SK-N-SH (cell line): Measurements from ENCODE around the gene CCDC174.

Source experiments
- CHD2 ChIP-seq: fragments of 150-350 bp; IDR thresholded peaks from 2 replicates; pipeline ENCODE4 v1.6.1; 2018; ENCODE audit warnings: low read length; ENCODE audit not compliant: partially characterized antibody
- EP300 ChIP-seq, 2 experiments: IDR thresholded peaks; 2 replicates each; pipeline versions ENCODE4 v1.4.0 to v1.6.1; 2012; ENCODE audit warnings: borderline replicate concordance in 1 of 2, low read depth in 1 of 2, low read length in 1 of 2
- EZH2phosphoT487 ChIP-seq: fragments of 200-600 bp; sonication (generic); IDR thresholded peaks from 2 replicates; pipeline ENCODE4 v1.6.1; 2017; ENCODE audit warnings: low read depth, mixed run types, mild to moderate bottlenecking, antibody characterized with exemption, moderate library complexity, borderline replicate concordance
- GABPA ChIP-seq: IDR thresholded peaks from 2 replicates; pipeline ENCODE4 v1.4.0; 2012; ENCODE audit warnings: low read depth, mild to moderate bottlenecking
- NFIC ChIP-seq: IDR thresholded peaks from 2 replicates; pipeline ENCODE4 v1.4.0; 2012; ENCODE audit warnings: borderline replicate concordance
- POLR2AphosphoS5 ChIP-seq: IDR thresholded peaks from 2 replicates; pipeline ENCODE4 v1.6.1; 2012; ENCODE audit warnings: low read depth, low read length
- RCOR1 ChIP-seq: fragments of 150-350 bp; IDR thresholded peaks from 2 replicates; pipeline ENCODE4 v1.6.1; 2017; ENCODE audit warnings: antibody characterized with exemption, low read length
- YY1 ChIP-seq: IDR thresholded peaks from 2 replicates; pipeline ENCODE4 v1.4.0; 2012; ENCODE audit warnings: low read depth, mild to moderate bottlenecking
- TF ChIP-seq, protein P1 (sequence below): fragments of 200-600 bp; sonication (generic); IDR thresholded peaks from 2 replicates; pipeline ENCODE4 v1.6.1; 2017; ENCODE audit warnings: antibody characterized with exemption, mild to moderate bottlenecking, moderate library complexity
- TF ChIP-seq, protein P2 (sequence below): IDR thresholded peaks from 2 replicates; pipeline ENCODE4 v1.6.1; 2012; ENCODE audit warnings: mild to moderate bottlenecking, low read depth, low read length, moderate library complexity
- TF ChIP-seq, protein P3 (sequence below): fragments of 150-350 bp; IDR thresholded peaks from 2 replicates; pipeline ENCODE4 v1.6.1; 2017; ENCODE audit warnings: antibody characterized with exemption, low read length, low read depth, borderline replicate concordance

DNA sequence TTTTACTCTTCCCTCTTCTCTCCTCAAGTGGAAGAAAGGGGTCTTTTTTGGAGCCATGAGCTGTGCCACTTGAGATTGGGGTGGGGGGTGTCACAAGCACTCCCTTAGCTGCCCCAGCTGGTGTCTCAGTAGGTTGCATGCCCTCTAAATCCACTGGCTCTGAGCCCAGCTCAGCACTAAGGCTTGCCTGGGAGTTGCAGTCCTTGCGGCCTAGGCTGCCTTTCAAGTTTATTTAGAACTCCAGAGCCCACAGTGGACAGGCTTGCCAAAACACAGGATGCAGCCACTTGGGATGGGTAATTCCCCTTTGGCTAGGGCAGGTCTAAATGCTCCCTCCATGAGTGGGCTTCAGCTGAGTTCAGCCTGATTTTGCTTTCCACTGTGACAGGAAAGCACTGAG is 48.1 kb downstream of the CCDC174 start:
- TF ChIP-seq EP300 (IDR thresholded peaks at IDR 0.05; ENCODE audit: borderline replicate concordance in 1 of 2, low read depth in 1 of 2, low read length in 1 of 2) (no peak), RCOR1 (no peak), POLR2AphosphoS5 (no peak), YY1 (no peak), GABPA (no peak), CHD2 (no peak), EZH2phosphoT487 (no peak), NFIC (no peak)
- TF ChIP-seq, protein P1, sequence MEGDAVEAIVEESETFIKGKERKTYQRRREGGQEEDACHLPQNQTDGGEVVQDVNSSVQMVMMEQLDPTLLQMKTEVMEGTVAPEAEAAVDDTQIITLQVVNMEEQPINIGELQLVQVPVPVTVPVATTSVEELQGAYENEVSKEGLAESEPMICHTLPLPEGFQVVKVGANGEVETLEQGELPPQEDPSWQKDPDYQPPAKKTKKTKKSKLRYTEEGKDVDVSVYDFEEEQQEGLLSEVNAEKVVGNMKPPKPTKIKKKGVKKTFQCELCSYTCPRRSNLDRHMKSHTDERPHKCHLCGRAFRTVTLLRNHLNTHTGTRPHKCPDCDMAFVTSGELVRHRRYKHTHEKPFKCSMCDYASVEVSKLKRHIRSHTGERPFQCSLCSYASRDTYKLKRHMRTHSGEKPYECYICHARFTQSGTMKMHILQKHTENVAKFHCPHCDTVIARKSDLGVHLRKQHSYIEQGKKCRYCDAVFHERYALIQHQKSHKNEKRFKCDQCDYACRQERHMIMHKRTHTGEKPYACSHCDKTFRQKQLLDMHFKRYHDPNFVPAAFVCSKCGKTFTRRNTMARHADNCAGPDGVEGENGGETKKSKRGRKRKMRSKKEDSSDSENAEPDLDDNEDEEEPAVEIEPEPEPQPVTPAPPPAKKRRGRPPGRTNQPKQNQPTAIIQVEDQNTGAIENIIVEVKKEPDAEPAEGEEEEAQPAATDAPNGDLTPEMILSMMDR, result no peak
- TF ChIP-seq, protein P2, sequence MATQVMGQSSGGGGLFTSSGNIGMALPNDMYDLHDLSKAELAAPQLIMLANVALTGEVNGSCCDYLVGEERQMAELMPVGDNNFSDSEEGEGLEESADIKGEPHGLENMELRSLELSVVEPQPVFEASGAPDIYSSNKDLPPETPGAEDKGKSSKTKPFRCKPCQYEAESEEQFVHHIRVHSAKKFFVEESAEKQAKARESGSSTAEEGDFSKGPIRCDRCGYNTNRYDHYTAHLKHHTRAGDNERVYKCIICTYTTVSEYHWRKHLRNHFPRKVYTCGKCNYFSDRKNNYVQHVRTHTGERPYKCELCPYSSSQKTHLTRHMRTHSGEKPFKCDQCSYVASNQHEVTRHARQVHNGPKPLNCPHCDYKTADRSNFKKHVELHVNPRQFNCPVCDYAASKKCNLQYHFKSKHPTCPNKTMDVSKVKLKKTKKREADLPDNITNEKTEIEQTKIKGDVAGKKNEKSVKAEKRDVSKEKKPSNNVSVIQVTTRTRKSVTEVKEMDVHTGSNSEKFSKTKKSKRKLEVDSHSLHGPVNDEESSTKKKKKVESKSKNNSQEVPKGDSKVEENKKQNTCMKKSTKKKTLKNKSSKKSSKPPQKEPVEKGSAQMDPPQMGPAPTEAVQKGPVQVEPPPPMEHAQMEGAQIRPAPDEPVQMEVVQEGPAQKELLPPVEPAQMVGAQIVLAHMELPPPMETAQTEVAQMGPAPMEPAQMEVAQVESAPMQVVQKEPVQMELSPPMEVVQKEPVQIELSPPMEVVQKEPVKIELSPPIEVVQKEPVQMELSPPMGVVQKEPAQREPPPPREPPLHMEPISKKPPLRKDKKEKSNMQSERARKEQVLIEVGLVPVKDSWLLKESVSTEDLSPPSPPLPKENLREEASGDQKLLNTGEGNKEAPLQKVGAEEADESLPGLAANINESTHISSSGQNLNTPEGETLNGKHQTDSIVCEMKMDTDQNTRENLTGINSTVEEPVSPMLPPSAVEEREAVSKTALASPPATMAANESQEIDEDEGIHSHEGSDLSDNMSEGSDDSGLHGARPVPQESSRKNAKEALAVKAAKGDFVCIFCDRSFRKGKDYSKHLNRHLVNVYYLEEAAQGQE, result no peak
- TF ChIP-seq, protein P3, sequence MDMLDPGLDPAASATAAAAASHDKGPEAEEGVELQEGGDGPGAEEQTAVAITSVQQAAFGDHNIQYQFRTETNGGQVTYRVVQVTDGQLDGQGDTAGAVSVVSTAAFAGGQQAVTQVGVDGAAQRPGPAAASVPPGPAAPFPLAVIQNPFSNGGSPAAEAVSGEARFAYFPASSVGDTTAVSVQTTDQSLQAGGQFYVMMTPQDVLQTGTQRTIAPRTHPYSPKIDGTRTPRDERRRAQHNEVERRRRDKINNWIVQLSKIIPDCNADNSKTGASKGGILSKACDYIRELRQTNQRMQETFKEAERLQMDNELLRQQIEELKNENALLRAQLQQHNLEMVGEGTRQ, result no peak
